GM10266 (cell line): ENCODE data around the gene RFX2.

Source experiments
- DNase-seq: peaks from one replicate; pipeline ENCODE4 v3.0.0; 2012; ENCODE audit errors: extremely low spot score
- CTCF ChIP-seq: IDR thresholded peaks from 2 replicates; pipeline ENCODE4 v1.5.1; 2012; ENCODE audit warnings: mild to moderate bottlenecking, low read depth; ENCODE audit not compliant: control insufficient read depth, insufficient read depth; ENCODE audit errors: missing control alignments

The RFX2 gene

GRCh38 chr19:6018786-6019185 is 91.5 kb downstream of the RFX2 start:
- TF ChIP-seq CTCF, result no peak

GRCh38 chr19:6017576-6017975 is 92.7 kb downstream of the RFX2 start:
- DNase-seq, result no peak
- no peak for TF ChIP-seq CTCF

More at GRCh38 chr19:6018786-6019185, 91.5 kb downstream of the RFX2 start:
- no peak for DNase-seq

GRCh38 chr19:6015841-6016545 is 94.3 kb downstream of the RFX2 start:
- TF ChIP-seq CTCF, result no peak
- DNase-seq, result no peak

GRCh38 chr19:6014551-6015135 is 95.7 kb downstream of the RFX2 start:
- DNase-seq, result no peak
- TF ChIP-seq CTCF, result no peak

- no peak for DNase-seq
- no peak for TF ChIP-seq CTCF
Observed at GRCh38 chr19:6012426-6013170, 97.7 kb downstream of the RFX2 start.

GRCh38 chr19:6011794-6012193 is 98.5 kb downstream of the RFX2 start:
- no peak for DNase-seq
- TF ChIP-seq CTCF, result no peak

- DNase-seq, result no peak
- no peak for TF ChIP-seq CTCF
Observed at GRCh38 chr19:6011206-6011605, 99.1 kb downstream of the RFX2 start.
